NCI-H2196 treated with DMSO at 0.1 percent for 48 hours (cell line): ENCODE results near the gene TMEM119.

Experiments used
- DNase-seq: peaks from one replicate; lab custom pipeline; 2025; ENCODE audit not compliant: unreplicated experiment; lab: John Stamatoyannopoulos, UW

Gene TMEM119

GRCh38 chr12:108616941-108617858 is 19.3 kb upstream of the TMEM119 start:
- no peak for DNase-seq

GRCh38 chr12:108616359-108616758 is 18.5 kb upstream of the TMEM119 start:
- no peak for DNase-seq

GRCh38 chr12:108615918-108616317 is 18.0 kb upstream of the TMEM119 start:
- no peak for DNase-seq

- DNase-seq = no peak
Measured at GRCh38 chr12:108614639-108615038, 16.8 kb upstream of the TMEM119 start.

GRCh38 chr12:108614041-108614440 is 16.2 kb upstream of the TMEM119 start:
- no peak for DNase-seq

GRCh38 chr12:108613548-108613947 is 15.7 kb upstream of the TMEM119 start:
- DNase-seq = no peak

GRCh38 chr12:108612788-108613282 is 15.0 kb upstream of the TMEM119 start:
- no peak for DNase-seq

- DNase-seq = no peak
Measured at GRCh38 chr12:108611884-108612415, 14.1 kb upstream of the TMEM119 start.

- DNase-seq = no peak
Measured at GRCh38 chr12:108610856-108611605, 13.1 kb upstream of the TMEM119 start.

- DNase-seq = no peak
Measured at GRCh38 chr12:108610336-108610815, 12.5 kb upstream of the TMEM119 start.

GRCh38 chr12:108609537-108610335 is 11.9 kb upstream of the TMEM119 start:
- DNase-seq = no peak

GRCh38 chr12:108608616-108609015 is 10.7 kb upstream of the TMEM119 start:
- no peak for DNase-seq

- DNase-seq = no peak
Measured at GRCh38 chr12:108607981-108608600, 10.2 kb upstream of the TMEM119 start.

- no peak for DNase-seq
Measured at GRCh38 chr12:108606492-108606891, 8.6 kb upstream of the TMEM119 start.

GRCh38 chr12:108605690-108606406 is 8.0 kb upstream of the TMEM119 start:
- DNase-seq = no peak

- DNase-seq = no peak
Measured at GRCh38 chr12:108605000-108605689, 7.3 kb upstream of the TMEM119 start.

- no peak for DNase-seq
Measured at GRCh38 chr12:108604208-108604941, 6.5 kb upstream of the TMEM119 start.

- no peak for DNase-seq
Measured at GRCh38 chr12:108603743-108604142, 5.9 kb upstream of the TMEM119 start.
